Measurements from ENCODE around the gene MOB4. TPM values are rescaled to one million over a fixed set of nuclear protein-coding genes. Genes with fewer than 3 reads are reported as not detected.
A peak's percentile ranks its signal among the peaks of the same experiment; 100 is the strongest.

MOB4 gene
- total RNA-seq, 1 donor from 2014 or later = 46.4 TPM

DNA sequence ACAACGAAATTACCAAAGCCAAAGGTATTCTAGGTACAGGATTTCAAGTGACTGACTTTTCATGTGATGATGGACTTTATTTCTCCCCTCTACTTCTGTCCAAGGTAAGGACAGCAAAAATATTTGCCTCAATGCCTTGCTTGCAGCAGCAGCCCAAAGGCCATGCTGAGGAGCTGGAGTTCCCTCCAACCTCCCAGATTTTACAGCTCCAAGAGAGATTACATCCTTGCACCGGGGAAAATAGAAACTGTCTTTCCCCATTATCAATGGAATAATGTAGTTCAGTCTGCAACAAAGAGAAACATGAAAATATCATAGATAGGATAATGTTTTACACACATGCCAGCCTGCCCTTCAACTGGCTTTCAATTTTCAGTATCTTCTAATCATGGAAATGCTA, 29.7 kb upstream of the MOB4 start:
- H3K9me3 Mint-ChIP-seq (ENCODE audit: unreplicated experiment) = peaks cover 2% of the 10 kb centered on the region
- no peaks in the 10 kb centered on the region for H3K4me1 Mint-ChIP-seq (ENCODE audit: low read depth, unreplicated experiment)
- H3K27me3 Mint-ChIP-seq (ENCODE audit: unreplicated experiment) = no peaks in the 10 kb centered on the region
- no peak overlapping the region for H3K27ac Mint-ChIP-seq (ENCODE audit: unreplicated experiment)
- DNase-seq = no peak
- no peak overlapping the region for H3K4me3 Mint-ChIP-seq (ENCODE audit: unreplicated experiment)
- H3K36me3 Mint-ChIP-seq (ENCODE audit: unreplicated experiment) = peaks cover 14% of the 10 kb centered on the region
- no peak for TF ChIP-seq CTCF (IDR thresholded peaks at IDR 0.05; ENCODE audit: partially characterized antibody, unreplicated experiment)

- no peak overlapping the region for H3K4me3 Mint-ChIP-seq (ENCODE audit: unreplicated experiment)
- no peaks in the 10 kb centered on the region for H3K27me3 Mint-ChIP-seq (ENCODE audit: unreplicated experiment)
- H3K4me1 Mint-ChIP-seq (ENCODE audit: low read depth, unreplicated experiment) = no peaks in the 10 kb centered on the region
- H3K36me3 Mint-ChIP-seq (ENCODE audit: unreplicated experiment) = peaks cover 14% of the 10 kb centered on the region
- H3K9me3 Mint-ChIP-seq (ENCODE audit: unreplicated experiment) = peaks cover 2% of the 10 kb centered on the region
- H3K27ac Mint-ChIP-seq (ENCODE audit: unreplicated experiment) = no peak overlapping the region
- DNase-seq = no peak
- TF ChIP-seq CTCF (IDR thresholded peaks at IDR 0.05; ENCODE audit: partially characterized antibody, unreplicated experiment) = no peak
These were observed 28.5 kb upstream of the MOB4 start for GRCh38 chr2:197487385-197487784.

GRCh38 chr2:197495433-197496134, 20.3 kb upstream of the MOB4 start:
- peaks cover 2% of the 10 kb centered on the region for H3K27me3 Mint-ChIP-seq (ENCODE audit: unreplicated experiment)
- H3K4me1 Mint-ChIP-seq (ENCODE audit: low read depth, unreplicated experiment) = peaks cover 8% of the 10 kb centered on the region
- H3K27ac Mint-ChIP-seq (ENCODE audit: unreplicated experiment) = no peak overlapping the region
- no peaks in the 10 kb centered on the region for H3K36me3 Mint-ChIP-seq (ENCODE audit: unreplicated experiment)
- no peak for DNase-seq
- no peak for TF ChIP-seq CTCF (IDR thresholded peaks at IDR 0.05; ENCODE audit: partially characterized antibody, unreplicated experiment)
- H3K9me3 Mint-ChIP-seq (ENCODE audit: unreplicated experiment) = peaks cover 3% of the 10 kb centered on the region
- no peak overlapping the region for H3K4me3 Mint-ChIP-seq (ENCODE audit: unreplicated experiment)

- Mint-ChIP-seq H3K4me3 (ENCODE audit: unreplicated experiment) (no peak overlapping the region), H3K27ac (ENCODE audit: unreplicated experiment) (no peak overlapping the region), H3K36me3 (ENCODE audit: unreplicated experiment) (no peaks in the 10 kb centered on the region), H3K4me1 (ENCODE audit: low read depth, unreplicated experiment) (peaks cover 12% of the 10 kb centered on the region), H3K27me3 (ENCODE audit: unreplicated experiment) (peaks cover 2% of the 10 kb centered on the region), H3K9me3 (ENCODE audit: unreplicated experiment) (peaks cover 8% of the 10 kb centered on the region)
- DNase-seq = no peak
- TF ChIP-seq CTCF (IDR thresholded peaks at IDR 0.05; ENCODE audit: partially characterized antibody, unreplicated experiment) = no peak
These were observed 19.2 kb upstream of the MOB4 start for GRCh38 chr2:197496695-197497094.

DNA sequence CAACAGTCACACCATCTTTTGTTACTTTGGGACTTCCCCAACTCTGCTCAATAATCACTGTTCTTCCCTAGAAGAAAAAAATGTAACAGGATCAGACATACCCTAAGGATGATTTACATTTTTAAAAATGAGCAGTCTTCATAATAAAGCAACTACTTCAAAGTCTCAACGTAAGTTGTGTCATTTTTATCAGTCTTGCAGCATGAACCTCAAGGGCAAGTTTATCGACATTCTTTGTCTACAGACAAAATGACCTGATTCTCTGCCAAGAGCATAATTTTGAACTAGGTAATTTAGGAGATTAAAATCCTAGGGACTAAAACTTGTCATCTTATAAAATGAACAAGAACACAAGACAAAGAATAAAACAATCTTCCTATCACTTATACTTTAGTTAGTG, 18.5 kb upstream of the MOB4 start:
- H3K9me3 Mint-ChIP-seq (ENCODE audit: unreplicated experiment) = peaks cover 8% of the 10 kb centered on the region
- TF ChIP-seq CTCF (IDR thresholded peaks at IDR 0.05; ENCODE audit: partially characterized antibody, unreplicated experiment) = no peak

More for the DNA sequence above, 18.5 kb upstream of the MOB4 start:
- Mint-ChIP-seq H3K4me1 (ENCODE audit: low read depth, unreplicated experiment) (peaks cover 14% of the 10 kb centered on the region), H3K4me3 (ENCODE audit: unreplicated experiment) (peak overlapping the region; percentile 97), H3K36me3 (ENCODE audit: unreplicated experiment) (no peaks in the 10 kb centered on the region), H3K27ac (ENCODE audit: unreplicated experiment) (no peak overlapping the region), H3K27me3 (ENCODE audit: unreplicated experiment) (peaks cover 3% of the 10 kb centered on the region)
- DNase-seq = no peak

Data from glutamatergic neuron (in vitro differentiated cells).